ACHN (cell line): ENCODE results near the gene CINP.

Source experiments
- DNase-seq: peaks from one replicate; pipeline ENCODE4 v3.0.0-alpha.2; 2015
- in situ Hi-C: cut with HindIII; loops from 2 replicates; pipeline ENCODE4 v1.10.0; 2017; ENCODE audit warnings: low sequenced_read_pairs, low pct_ligation_motif_present, low pct_unique_long_range_greater_than_20kb

CINP gene

GRCh38 chr14:102362545-102363181, at the start of gene CINP, which contains the start of gene TECPR2:
TSS of gene CINP (minus strand) at chr14:102362890. CDS start at chr14:102362851, 39 bp downstream.
TSS of gene TECPR2 (plus strand) at chr14:102362941. CDS start at chr14:102376722, 13,781 bp downstream.
- in situ Hi-C loops, result no loop called here
- peak; percentile 93 for DNase-seq

- no peak for DNase-seq
- in situ Hi-C loops, result no loop called here
These were observed 46.0 kb upstream of the CINP start for GRCh38 chr14:102408724-102409123.

- DNase-seq, result no peak
- in situ Hi-C loops, result no loop called here
These were observed 44.6 kb upstream of the CINP start for GRCh38 chr14:102407258-102407657.

GRCh38 chr14:102403028-102403427, 40.3 kb upstream of the CINP start:
- no peak for DNase-seq
- in situ Hi-C loops, result no loop called here

GRCh38 chr14:102396521-102396920, 33.8 kb upstream of the CINP start:
- DNase-seq, result no peak
- in situ Hi-C loops, result no loop called here

- in situ Hi-C loops, result no loop called here
- DNase-seq, result no peak
These were observed 32.2 kb upstream of the CINP start for GRCh38 chr14:102394717-102395375.

GRCh38 chr14:102392506-102392905, 29.8 kb upstream of the CINP start:
- in situ Hi-C loops, result no loop called here
- no peak for DNase-seq

GRCh38 chr14:102390064-102390855, 27.6 kb upstream of the CINP start:
- in situ Hi-C loops, result no loop called here
- DNase-seq, result no peak

- in situ Hi-C loops, result no loop called here
- DNase-seq, result no peak
These were observed 26.6 kb upstream of the CINP start for GRCh38 chr14:102389246-102389645.

- no peak for DNase-seq
- in situ Hi-C loops, result no loop called here
These were observed 24.4 kb upstream of the CINP start for GRCh38 chr14:102387086-102387485.

- DNase-seq, result no peak
- in situ Hi-C loops, result no loop called here
These were observed 16.1 kb upstream of the CINP start for GRCh38 chr14:102378830-102379229.

GRCh38 chr14:102377696-102378095, 15.0 kb upstream of the CINP start:
- in situ Hi-C loops, result no loop called here
- no peak for DNase-seq

GRCh38 chr14:102375119-102375518, 12.4 kb upstream of the CINP start:
- no peak for DNase-seq
- in situ Hi-C loops, result no loop called here

GRCh38 chr14:102374264-102374663, 11.6 kb upstream of the CINP start:
- in situ Hi-C loops, result no loop called here
- no peak for DNase-seq

- DNase-seq, result no peak
- in situ Hi-C loops, result no loop called here
These were observed 10.4 kb upstream of the CINP start for GRCh38 chr14:102373110-102373509.

- DNase-seq, result no peak
- in situ Hi-C loops, result no loop called here
These were observed 8.7 kb upstream of the CINP start for GRCh38 chr14:102371361-102371760.

- DNase-seq, result no peak
- in situ Hi-C loops, result no loop called here
These were observed 7.7 kb upstream of the CINP start for GRCh38 chr14:102370305-102370809.

GRCh38 chr14:102363182-102363943, 673 bp upstream of the CINP start:
- in situ Hi-C loops, result no loop called here

GRCh38 chr14:102362084-102362483, 606 bp downstream of the CINP start:
- DNase-seq, result peak; percentile 18
- in situ Hi-C loops, result no loop called here

More at GRCh38 chr14:102363182-102363943, 673 bp upstream of the CINP start:
- peak; percentile 21 for DNase-seq
